NB4 (cell line): ENCODE measurements around the gene NHSL1.

Experiments
- MAX ChIP-seq: IDR thresholded peaks from 2 replicates; pipeline ENCODE4 v1.6.1; 2011; ENCODE audit warnings: low read depth, low read length
- POLR2A ChIP-seq: IDR thresholded peaks from 2 replicates; pipeline ENCODE4 v1.6.1; 2011; ENCODE audit warnings: mild to moderate bottlenecking; ENCODE audit not compliant: insufficient read length; ENCODE audit errors: extremely low read depth
- TF ChIP-seq, protein P1 (sequence below): IDR thresholded peaks from one replicate; pipeline ENCODE4 v1.5.1; 2012; ENCODE audit warnings: low read depth, low read length

GRCh38 chr6:138401960-138402837, 97.1 kb downstream of the NHSL1 start:
- TF ChIP-seq POLR2A (no peak), MAX (no peak)
- TF ChIP-seq, protein P1, sequence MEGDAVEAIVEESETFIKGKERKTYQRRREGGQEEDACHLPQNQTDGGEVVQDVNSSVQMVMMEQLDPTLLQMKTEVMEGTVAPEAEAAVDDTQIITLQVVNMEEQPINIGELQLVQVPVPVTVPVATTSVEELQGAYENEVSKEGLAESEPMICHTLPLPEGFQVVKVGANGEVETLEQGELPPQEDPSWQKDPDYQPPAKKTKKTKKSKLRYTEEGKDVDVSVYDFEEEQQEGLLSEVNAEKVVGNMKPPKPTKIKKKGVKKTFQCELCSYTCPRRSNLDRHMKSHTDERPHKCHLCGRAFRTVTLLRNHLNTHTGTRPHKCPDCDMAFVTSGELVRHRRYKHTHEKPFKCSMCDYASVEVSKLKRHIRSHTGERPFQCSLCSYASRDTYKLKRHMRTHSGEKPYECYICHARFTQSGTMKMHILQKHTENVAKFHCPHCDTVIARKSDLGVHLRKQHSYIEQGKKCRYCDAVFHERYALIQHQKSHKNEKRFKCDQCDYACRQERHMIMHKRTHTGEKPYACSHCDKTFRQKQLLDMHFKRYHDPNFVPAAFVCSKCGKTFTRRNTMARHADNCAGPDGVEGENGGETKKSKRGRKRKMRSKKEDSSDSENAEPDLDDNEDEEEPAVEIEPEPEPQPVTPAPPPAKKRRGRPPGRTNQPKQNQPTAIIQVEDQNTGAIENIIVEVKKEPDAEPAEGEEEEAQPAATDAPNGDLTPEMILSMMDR: no peak
